ENCODE data around the gene SAMD13.
A peak's percentile ranks its signal among the peaks of the same experiment; 100 is the strongest.
"Not testable (repeated sequence)": the region's sequence is repeated elsewhere in the genome, so short reads cannot be mapped to it uniquely, and the experiment has no call there.

The SAMD13 gene

GRCh38 chr1:84287389-84287788, 14.1 kb upstream of the SAMD13 start:
- not testable (repeated sequence) for DNase-seq

- DNase-seq: no peak
Measured at GRCh38 chr1:84289169-84289785, 12.2 kb upstream of the SAMD13 start.

- DNase-seq: peak; percentile 21
Measured at GRCh38 chr1:84291882-84292655, 9.4 kb upstream of the SAMD13 start.

GRCh38 chr1:84293766-84294165, 7.7 kb upstream of the SAMD13 start:
- no peak for DNase-seq

DNA sequence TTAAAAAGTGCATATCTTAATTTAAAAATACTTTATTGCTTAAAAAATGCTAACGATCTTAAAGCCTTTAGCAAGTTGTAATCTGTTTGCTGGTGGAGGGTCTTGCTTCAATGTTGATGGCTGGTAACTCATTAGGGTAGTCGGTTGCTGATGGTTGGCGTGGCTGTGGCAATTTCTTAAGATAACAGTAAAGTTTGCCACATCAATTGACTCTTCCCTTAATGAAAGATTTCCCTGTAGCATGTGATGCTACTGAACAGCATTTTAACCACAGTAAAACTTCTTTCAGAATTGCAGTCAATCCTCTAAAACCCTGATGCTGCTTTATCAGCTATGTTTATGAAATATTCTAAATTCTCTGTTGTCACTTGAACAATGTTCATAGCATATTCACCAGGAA, 6.8 kb upstream of the SAMD13 start:
- DNase-seq: no peak

DNA sequence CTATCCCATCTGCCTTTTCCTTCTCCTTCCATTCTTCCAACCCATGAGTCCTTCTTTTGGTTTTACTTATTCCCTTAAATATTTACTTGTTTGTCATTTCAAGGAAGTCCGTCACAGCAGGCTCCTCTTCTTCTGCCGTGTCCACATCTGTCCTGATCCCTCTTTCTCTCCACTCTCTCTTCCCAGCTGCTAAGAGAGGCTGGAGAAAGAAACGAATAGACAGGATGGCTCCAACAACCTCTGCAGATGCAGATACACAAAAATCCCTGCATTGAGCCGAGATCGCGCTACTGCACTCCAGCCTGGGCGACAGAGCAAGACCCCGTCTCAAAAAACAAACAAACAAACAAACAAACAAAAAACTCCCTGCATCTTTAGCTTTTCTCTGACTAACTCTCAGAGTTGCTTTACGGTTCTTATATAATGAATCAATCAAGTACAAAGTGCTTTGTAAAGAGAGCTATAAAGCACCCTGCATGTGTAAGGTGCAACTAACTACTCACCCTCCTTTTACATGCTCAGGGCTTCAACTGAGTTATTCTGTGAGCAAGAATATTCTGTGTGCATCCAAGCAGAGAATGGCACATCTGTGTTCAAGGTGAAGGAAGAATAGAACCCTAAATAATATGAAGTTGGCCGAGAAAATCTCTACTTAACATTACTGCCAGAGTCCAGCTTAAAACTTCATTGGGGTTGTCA, 3.8 kb upstream of the SAMD13 start:
- DNase-seq: no peak

DNA sequence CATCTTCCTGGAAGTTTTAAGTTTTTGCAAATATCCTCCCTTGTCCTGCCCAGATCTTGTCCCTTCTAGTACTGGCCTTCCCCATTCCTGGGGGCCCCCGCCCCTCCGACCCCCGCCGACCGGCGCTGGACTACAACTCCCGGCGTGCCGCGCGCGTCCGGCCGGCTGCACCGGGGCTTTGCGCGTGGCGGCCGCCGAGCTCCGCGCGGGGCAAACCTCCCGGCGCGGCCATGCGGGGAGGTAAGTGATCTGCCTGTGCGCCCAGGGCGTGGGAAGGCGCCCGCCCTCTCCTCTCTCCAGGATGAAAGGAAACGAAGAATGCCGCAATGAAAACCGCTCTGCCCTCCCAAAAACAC, 3.2 kb upstream of the SAMD13 start:
- DNase-seq: peak; percentile 45

DNA sequence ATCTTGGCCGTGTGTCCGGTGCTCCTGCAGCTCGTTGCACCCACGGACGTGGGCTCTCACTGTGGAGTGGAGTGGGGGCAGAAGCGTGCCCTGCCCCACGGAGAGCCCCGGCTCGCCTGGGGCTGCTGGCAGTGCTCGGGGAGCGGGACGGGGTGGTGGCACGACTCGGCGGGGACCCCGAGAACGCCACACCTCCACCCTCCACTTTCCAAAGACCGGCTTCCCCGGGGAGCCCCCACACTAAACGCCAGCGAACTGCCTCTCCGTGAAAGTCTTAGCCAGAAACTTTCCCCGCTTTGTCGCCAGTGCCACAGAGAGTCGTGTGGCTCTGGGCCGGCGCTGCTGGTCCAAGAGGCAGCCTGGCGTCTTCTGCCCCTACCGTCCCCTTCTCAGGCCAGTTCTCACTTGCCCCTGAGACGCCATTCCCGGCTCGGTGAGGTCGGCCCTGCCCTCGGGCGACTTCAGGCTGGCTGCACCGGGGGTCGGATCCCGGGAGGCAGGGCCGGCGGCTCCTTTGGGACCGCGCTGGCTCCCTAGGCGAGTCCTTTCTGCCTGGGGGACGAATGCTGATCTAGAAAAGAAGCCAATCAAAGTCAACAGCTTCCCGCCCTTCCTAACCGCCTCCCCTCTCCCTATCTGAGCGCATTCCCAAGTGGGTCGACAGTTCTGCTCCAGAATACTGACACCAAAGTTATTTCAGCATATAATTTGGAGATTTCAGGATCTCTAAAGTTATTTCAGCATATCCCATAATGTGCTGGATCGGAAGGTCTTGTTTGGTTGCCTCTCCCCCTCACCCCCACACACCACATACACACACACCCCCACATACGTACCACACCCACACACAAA, 2.6 kb upstream of the SAMD13 start:
- DNase-seq: peak; percentile 18

DNA sequence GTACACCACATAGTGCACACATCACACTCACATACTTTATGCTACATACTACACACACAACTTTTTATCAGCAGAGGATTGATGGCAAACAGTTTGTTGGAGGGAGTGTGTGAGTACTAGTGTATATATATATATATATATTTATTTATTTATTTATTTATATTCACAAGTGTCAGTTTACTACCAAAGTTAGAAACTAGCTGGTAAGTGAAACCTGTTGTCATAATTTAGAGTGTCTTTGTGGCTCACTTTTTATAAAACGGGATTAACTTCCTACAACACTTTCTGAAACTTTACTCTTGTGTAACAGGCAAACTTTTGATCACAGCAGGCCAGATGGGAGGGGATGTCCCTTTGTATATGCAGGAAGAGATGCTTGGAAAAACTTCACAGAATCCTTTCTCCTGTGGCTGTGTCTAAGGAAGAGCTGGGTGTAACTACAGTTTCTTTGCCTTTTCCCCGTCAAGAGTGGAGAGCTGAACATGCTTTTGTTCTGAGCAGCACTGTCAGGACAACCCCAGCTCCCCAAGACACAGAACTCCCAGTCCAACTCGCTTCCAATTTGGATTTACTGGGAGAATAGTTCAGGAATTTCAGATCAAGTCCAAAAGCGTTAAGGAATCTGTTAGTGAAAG, 1.9 kb upstream of the SAMD13 start:
- peak; percentile 11 for DNase-seq

GRCh38 chr1:84300501-84300900, 1.0 kb upstream of the SAMD13 start:
- no peak for DNase-seq

DNA sequence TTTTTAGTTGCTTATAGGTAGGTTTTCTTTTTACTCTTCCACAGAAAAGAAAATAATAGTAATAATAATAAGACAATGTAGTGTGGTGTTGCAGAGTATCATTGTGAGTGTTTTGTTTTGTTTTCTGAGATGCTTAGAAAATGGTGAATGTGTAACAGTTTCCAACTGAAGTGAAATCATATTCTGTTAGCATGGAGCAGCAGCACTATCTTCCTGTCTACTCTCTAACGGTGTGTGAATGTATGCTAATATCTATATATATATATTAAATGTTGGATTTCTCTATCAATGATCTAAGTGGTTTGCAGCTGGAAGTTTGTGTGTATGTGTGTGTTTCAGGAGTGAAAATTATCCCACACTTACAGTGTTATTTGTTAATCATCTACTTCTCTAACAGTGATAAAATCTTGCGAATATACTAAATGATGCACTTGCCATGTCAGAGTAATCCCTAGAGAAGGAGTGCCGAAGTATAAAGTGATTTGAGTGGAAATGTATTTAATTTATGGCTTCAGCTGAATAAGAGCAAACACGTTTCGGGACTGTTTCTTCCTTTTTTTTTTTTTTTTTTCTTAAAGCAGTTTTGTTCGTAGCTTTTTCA, 377 bp downstream of the SAMD13 start:
- no peak for DNase-seq

DNA sequence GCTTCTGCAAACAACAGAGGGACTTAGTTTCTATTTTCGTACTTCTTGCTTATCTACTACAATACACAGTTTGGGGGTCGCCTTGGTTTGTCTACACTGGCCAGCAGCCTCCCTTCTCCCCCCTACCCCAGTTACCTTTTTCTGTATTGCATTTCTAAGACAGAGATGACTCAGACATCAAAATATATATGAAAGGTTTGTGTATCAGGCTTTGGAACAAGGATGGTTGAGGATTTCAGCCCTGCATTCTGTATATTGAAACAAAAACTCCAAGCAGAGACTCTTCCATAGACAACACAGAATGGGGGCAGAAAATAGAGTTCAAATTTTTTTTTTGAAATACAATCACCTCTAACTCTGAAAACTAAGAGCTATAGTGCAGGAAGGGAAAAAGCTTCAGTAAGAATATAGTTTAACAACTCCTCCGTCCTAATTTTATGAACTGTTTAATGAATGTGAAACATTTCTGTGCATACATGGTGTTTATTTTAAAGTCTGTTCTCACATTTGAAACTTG, 1.9 kb downstream of the SAMD13 start:
- DNase-seq: no peak

GRCh38 chr1:84307398-84307797, 5.9 kb downstream of the SAMD13 start:
- no peak for DNase-seq

DNA sequence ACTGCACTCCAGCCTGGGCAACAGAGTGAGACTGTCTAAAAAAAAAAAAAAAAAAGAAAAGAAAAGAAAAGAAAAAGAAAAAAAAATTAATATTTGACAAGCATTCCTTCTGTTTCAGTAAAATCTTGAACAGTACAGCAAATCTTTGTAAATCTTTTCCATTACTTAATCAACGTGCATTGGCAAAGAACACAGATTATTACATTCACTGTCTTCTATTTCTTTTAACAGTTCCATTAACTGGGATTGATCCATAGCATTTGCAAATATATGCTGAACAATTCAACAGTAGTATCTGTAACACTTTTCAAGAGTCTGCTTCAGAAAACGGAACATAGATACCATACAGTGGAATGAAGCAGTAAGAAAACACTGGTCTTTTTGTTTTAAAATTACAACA, 9.8 kb downstream of the SAMD13 start:
- DNase-seq: no peak

DNA sequence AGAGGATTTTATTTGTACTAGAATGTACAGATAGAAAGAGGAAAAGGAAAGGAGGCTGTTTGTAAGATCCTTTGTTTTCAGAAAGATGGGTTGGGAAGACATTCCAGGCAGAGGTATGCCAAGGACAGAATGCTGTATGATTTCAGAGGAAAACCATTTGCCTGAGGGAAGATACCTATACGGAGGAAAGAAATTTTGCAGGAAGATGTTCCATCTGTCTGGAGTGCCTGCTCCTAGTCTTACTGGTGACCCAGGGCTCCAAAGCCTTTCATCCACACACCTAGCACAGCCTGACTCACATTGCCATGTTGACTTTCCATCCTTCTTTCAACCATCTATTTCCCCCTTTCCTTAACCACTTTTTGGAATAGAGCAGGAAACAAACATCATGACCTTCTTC, 18.2 kb downstream of the SAMD13 start:
- DNase-seq: no peak

DNA sequence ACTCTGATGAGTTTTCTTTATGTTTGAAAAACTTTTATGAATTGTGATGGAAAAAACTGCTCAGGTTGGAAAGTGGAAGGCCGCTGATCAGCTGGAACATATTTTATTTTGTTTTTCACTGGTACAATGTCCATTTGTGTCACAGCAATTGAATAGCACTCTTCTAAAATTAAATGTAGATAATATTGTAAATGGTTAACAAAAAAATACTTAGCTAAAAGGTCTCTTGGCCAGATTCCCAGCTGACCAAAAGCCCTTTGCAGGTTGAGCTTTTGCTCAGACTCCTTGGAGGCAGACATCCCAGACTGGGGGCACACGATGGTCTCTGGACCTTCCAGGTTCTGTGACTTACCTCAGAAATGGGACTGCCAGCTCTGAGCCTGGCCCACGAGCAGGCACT, 26.3 kb downstream of the SAMD13 start:
- DNase-seq: no peak

DNA sequence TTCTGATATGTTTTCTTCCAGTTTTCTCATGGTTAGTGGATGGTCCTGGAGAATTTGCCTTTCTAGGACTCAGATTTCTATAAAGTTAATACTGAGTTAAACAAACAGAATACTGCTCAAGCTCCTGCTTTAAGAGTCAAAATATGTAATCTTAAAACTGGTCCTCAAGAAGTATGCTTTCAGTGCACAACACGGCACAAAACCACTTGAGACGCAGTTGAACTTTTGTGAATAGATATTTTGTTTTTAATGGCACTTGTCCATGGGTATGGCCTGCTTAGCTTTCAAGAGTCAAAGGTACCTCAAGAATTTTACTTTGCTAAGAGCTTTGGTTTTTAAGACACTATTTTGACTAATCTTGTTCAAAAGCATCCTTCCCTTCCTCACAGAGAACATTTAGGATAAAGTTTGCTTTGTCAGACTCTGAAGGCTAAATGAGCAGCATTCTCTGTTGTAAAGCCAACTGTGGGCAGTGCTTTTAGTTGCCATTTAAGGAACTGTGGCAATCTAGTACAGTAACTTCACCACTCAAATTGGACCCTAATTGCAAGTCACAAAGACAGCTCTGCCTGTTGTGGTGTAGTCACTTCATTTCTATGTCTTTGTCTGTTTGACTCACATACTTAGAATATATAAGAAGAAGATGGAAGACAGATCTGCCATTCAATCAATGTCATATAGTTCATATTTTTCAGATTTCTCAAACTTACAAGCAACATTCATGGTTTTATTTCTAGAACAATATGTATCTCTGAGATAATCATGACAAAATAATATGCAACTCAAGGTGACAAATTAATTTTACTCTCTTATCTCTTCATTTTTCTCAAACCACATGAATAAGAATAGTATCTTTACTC, 28.8 kb downstream of the SAMD13 start:
- DNase-seq: no peak

- no peak for DNase-seq
Measured at GRCh38 chr1:84339503-84339902, 38.0 kb downstream of the SAMD13 start.

DNA sequence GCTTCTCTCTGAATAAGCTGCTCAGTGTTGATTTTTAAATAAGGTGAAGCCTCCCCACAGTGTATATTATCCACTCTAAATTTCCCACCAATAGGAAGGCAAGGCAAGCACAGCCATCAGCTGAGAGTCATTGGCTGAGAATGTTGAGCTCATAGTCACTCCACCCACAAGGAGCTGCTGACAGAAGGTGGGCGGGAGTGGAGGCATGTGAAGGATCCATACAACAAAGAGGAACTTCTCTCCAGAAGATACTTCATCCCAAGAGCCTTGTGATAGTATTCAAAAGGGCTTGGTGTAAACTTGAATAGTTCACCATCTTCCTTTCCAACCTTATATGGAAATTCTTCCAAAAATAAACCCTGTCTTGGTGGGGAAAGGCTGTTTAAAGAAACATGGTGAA, 42.8 kb downstream of the SAMD13 start:
- peak; percentile 26 for DNase-seq

DNA sequence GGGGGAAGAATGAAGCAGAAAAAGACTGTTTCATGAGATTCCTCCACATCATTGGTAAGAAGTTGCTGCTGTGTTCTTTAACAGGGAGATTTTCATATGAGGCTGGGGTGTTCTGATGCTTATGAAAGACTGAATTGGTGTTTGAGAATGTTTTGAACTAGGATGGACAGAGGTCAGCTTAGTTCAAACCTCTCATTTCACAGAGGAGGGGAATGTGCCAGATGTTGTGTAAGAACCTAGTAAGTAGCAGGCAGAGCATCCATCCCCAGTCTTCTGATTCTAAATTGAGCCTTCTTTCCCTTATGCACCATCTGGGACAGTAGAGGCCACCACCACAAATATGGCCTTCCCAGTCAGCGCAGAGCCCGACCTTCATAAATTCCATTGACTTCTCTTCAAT, 43.7 kb downstream of the SAMD13 start:
- DNase-seq: no peak

DNA sequence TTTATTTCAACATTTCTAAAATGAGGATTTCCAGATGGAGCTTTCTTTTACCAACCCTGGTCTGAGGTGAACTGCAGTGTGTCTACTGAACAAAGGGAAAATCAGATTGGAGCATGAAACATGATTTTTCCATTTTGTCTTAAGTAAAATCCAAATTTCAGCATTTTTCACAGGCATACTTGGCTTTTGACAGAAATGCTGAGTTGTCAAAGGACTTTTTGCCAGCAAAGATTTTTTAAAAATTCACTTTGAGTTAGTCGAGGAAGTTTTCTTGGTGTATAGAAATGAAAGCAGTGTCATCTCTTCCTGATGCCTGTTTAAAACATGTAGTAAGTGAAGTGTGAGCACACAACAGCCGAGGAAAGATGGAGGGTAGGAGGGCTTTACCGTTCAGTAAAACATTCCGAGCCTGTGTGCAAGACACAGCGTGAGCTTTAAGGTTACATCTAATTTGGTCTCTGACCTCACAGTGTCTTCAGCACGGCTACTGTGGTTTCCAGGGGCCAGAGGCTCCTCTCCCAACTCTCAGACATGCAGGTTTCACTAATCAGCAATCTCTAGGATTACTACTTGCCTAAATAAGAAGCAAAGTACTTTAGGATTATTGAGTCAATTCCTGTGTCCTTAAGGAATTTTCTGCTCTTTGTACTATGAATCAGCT, 45.9 kb downstream of the SAMD13 start:
- no peak for DNase-seq
